Measurements from ENCODE around the gene GGTLC1.

- no peak for TF ChIP-seq CTCF (IDR thresholded peaks at IDR 0.05; ENCODE audit: low read length)
- no peak for TF ChIP-seq EZH2 (IDR thresholded peaks at IDR 0.05; ENCODE audit: borderline replicate concordance, low read length)
Measured at GRCh38 chr20:24033565-24033964, 45.0 kb upstream of the GGTLC1 start.

Measured in OCI-LY1 (cell line).